HG03342 (cell line): Measurements from ENCODE around the gene LRRK1.
"Not testable (repeated sequence)": the region's sequence is repeated elsewhere in the genome, so short reads cannot be mapped to it uniquely, and the experiment has no call there.

Experiments
- ATAC-seq: cut with Tn5 transposase; IDR thresholded peaks from one replicate; pipeline ENCODE4 v1.9.1; 2021; ENCODE audit warnings: mild to moderate bottlenecking, moderate library complexity; ENCODE audit not compliant: unreplicated experiment

Gene LRRK1

DNA sequence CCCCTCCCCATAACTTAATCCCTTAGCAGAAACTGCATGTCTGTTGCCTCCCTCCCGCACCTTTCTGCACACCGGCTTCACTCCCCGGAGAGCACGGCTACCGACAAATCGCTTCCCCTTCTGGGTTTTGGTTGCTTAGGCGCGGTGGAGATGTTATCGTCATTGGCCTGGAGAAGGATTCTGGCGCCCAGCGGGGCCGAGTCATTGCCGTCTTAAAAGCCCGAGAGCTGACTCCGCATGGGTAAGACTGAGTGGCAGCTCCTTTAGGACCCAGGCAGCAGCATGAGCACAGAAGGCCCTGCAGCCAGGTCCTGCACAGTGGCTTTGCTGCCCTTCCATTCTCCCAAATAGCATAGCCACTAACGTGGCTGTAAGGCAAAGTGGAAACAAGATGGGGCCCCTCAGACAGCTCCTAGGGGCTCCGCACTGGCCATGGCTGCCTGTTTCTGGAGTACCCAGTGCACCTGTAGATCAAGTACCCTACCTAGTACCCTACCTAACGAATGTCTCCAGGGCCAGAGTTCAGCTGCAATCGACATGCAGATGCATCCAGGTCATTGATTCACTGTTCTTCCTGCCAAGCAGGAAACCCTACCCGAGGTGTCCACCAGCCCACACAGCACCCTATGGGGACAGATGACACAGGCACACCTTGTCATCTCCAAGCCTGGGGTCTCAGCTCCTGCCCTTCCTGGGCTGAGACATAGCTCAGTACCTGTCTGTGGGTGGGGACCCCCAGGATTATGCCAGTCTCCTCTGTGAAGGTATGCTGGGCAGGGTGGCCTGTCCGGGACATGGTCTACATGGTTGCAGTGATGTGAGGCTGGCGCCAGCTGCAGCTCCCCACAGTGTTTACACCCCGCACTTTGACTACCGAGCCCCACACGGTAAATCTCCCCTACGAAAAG, 147.6 kb downstream of the LRRK1 start:
- ATAC-seq: no peak

DNA sequence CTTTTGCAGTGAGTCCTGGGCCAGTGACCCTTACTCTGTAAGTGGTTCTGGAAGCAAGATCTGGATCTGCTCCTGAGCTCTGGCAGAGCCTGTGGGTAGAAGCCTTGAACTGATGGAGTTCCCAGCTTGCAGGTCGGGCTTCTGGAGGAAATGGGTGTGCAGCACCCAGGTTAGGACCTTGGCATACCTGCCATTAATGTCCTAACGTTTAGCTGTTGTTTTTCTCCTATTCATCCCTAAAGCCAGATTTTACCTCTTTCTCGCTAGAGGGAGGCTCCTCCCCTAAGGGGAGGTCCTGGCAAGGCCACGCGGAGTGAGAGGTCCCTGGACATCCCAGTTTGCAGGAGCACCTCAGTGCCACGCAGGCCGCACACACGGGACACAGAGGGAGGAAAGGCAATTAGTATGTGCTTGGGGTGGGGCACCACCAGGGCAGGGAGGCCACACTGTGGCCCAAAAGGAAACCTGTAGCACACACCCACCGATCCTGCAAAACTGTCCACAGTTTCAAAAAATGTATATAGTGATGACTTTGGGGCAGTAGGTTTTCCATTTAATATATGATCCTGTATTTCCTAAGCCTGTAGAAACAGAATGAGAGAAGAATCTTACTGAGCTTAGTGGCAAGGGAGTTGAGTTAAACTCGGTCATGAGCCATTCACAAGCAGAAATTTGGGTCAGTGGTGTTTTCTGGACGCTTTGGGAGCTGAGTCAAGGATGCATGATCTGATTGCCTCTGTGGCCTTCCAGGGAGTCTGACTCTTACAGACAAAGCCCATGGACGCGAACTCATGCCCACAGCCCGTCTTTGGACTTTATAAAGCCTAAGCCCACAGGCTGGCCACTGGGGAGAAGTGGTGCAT, 148.7 kb downstream of the LRRK1 start:
- ATAC-seq: no peak

DNA sequence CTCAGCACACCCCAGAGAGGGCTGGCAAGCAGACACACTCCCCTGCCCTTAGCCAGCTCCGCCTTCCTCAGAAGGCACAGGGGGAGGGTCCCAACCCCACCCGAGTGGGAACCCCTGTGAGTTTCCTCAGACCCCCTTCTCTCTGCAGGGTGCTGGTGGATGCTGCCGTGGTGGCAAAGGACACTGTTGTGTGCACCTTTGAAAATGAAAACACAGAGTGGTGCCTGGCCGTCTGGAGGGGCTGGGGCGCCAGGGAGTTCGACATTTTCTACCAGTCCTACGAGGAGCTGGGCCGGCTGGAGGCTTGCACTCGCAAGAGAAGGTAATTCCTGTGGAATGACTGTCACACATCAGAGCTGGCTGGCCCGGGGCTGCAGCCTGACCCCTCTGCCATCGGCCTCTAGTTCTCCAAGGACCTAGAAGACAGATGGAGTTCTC, 149.4 kb downstream of the LRRK1 start:
- ATAC-seq: no peak

DNA sequence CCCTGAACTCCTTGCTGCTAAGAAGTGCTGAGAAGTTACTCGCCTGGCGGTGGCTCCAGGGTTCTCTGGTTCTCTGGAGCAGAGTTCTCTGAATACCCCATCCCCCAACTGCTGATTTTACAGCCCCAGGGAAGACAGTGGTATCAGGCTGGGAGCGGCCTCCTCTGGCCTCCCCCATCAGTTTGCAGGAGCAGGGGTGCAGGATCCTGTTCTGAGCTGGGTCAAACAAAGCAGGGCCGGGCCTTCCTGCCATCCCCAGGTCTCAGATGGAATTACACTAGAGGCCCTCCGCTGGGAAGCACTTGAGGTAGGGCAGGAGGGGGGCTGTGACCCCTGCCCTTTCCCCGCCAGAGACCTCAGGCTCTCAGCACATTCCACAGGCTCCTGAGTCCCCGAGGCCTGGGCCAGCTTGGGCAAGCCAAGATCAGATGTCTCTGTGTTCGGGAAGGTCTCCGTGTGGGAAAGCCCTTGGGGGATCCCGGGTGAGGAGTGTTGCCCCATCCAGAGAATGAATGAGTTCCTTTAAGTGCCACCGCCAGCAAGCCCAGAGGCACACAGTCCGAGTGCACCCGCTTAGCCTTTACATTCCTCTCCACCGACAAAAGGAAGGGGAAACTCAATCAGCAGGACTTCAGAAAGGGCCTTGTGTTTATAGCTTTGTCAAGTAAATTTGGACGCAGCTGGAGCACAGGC, 149.9 kb downstream of the LRRK1 start:
- no peak for ATAC-seq

DNA sequence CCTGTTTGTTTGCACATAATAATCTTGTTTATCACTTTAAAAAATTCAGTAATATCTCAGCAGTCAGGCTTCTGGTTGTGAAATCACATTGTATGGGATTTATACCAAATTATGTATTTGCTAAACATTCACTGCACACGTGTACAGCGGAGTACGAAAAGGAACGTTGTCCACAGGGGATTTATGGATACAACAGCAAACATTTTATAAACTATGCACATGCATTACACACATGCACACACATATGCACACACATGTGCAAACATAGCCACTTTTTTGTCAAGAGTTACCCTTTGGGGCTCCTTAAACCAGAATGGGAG, 150.5 kb downstream of the LRRK1 start:
- no peak for ATAC-seq

DNA sequence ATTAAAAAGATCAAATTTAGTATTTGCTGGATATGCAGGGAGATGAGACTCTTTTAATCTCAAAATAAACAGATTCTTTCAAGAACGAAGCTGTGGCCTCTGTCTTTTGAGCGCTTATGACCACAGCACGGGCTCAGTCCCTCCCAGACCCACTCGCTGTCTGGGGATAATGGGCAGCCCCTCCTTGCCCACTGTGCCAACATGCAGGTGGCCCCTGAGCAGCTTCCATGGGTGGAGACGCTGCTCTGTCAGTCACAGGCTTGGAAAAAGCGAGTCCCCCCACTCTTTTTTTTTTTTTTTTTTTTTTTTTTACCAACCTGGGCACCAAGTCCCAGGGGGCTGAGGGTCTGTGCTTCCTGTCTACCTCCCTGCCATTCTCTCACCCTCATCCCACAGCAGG, 150.9 kb downstream of the LRRK1 start:
- ATAC-seq: no peak

DNA sequence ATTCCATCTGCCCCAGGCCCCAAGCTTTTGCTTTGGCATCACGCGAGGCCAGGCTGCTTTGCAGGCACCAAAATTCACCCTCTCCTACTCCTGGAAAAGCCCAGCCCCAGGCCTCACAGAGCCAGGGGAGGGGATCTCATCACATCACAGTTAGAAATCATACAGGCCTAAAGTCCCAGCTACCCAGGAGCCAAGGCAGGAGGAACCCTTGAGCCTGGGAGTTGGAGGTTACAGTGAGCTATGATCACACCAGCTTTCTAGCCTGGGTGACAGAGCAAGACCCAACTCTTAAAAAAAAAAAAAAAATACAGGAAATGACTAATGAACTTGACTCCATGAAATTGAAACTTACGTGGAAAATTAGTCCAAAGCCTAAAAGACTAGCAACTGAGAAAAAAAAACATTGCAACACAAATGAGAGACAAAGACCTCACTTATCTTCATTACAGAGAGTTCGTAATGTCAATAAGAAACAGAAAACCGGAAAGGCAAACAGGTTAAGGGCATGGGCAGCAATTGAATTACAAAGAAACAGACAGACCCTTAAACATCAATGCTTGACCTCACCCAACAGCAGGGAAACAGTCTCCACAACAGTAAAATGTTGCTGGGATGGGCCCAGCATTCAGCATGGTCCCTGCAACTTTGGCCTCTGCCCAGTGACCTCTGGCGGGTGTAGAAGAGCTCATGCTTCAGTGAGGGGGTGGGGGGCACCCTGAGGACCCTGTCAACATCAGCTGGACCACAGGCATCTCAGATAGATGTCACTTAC, 151.5 kb downstream of the LRRK1 start:
- no peak for ATAC-seq

DNA sequence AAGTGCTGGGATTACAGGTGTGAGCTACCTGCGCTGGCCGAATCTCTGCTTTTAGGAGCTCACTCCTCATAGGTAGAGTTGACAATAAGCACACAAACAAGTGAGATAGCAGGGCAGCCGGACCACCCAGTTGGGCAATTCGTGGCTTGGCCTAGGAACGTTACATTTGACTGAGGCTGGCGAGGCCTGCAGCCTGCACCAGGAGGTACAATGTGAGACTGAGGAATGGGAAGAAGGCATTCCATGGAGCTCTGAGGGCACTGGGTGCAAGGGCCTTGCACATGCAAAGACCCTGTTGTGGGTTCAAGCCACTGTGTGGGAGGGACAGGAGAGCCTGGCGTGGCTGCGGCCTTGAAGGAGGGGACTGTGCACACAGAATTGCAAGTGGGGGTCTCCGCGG, 152.5 kb downstream of the LRRK1 start:
- ATAC-seq: no peak

DNA sequence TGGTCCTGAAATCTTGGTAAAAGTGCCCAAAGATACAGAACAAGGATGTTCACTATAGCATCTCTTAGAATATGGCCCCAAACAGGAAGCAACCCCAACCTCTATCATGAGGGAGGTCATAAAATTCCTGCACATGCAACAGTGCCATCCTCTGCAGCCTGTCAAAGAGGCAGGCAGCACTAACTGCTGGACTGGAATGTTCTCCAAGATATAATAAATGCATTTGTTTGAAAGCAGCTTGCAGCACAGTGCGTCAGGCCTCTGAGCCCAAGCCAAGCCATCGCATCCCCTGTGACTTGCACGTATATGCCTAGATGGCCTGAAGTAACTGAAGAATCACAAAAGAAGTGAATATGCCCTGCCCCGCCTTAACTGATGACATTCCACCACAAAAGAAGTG, 153.1 kb downstream of the LRRK1 start:
- not testable (repeated sequence) for ATAC-seq

DNA sequence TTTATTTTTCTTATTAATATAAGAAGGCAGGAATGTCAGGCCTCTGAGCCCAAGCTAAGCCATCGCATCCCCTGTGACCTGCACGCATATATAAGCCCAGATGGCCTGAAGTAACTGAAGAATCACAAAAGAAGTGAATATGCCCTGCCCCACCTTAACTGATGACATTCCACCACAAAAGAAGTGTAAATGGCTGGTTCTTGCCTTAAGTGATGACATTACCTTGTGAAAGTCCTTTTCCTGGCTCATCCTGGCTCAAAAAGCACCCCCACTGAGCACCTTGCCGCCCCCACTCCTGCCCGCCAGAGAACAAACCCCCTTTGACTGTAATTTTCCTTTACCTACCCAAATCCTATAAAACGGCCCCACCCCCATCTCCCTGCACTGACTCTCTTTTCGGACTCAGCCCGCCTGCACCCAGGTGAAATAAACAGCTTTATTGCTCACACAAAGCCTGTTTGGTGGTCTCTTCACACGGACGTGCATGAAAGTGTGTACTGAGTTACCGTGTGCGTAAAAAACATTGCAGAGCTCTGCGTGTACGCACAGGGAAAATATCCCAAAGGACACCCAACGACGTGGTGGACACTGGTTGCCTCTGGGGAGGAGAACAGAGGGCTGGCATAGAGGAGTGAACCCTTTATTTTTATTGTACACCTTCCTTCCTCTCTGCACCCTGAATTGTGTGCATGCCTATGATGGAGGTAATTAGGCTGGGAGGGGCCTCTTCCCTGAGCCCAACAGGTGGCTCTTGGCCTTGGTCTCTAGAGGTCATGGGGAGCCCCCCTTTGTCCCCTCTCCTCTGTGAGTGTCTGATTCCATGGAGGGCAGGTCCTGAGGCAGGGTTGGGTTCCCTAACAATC, 158.9 kb downstream of the LRRK1 start:
- not testable (repeated sequence) for ATAC-seq

DNA sequence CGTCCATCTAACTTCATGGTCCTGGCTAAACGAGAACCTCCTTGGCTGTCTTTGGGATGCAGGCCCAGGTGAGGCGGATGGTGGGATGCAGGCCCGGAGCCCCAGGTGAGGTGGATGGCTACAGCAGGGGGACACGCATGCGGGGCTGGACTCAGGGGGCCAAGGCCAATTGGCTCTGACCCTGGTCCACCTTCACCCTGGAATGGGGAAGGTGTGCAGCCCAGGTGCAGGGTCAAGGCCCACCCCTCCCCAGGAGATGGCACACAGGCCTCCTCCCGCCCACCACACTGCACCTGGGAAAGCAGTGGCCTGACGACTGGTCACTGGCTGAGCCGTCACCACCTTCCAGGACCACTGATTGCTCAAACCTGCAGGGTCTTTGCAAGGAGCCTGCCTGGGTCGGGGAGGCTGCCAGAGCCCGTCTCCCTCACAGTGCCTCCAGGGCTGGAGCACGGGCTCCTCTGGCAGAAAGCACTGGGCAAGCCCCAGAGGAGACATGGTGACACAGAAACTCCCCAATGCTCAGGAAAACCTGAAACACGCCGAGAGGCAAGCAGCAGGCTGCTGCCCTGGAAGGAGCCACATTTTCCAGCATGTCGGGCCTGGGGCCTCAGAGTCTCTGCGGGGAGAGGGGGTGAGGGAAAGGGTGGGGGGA, 159.6 kb downstream of the LRRK1 start:
- no peak for ATAC-seq

DNA sequence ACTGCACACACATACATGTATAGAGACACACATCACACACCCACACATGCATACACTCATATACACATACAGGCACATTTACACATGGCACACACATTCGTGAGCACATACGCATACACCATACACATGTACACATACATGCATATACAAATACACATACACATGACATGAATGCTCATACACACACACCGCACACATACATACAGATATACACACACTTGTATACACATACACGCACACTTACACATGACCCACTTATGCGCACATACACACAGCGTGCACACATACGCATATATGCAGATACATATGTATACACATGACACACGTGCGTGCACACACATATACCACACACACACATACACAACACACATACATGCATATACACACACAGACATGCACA, 162.7 kb downstream of the LRRK1 start:
- no peak for ATAC-seq

DNA sequence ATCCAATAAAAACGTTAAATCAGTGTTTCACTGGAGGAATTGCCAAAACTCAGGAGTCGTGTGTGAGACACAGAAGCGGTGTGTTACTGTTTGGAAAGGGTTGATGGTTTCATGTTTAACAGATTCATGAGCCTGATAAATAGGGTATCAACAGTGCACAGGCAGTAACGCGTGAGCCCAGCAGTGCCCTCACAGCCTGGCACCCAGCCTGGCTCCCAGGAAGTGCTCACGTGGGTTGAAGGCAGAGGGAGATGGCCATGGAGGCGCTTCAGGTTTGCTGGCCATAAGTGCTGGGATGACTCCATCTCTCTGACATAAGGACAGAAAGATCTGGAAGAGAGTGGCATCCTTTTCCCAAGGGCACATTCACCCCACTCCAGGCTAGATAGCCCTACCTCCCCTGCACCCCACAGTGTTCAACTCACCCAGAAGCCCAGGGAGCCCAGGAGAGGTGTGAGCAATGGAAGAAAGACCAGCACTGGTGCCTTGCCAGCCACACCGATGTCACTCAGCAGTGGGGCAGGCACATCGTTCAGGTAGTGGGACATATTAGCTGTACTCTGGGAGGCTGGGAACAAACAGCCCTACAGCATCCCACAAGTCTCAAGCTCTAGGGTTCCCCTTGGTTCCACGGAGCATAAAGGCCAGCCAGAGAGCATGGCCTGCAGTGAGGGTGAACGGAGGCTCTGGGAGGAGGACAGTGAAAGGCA, 164.3 kb downstream of the LRRK1 start:
- ATAC-seq: no peak

DNA sequence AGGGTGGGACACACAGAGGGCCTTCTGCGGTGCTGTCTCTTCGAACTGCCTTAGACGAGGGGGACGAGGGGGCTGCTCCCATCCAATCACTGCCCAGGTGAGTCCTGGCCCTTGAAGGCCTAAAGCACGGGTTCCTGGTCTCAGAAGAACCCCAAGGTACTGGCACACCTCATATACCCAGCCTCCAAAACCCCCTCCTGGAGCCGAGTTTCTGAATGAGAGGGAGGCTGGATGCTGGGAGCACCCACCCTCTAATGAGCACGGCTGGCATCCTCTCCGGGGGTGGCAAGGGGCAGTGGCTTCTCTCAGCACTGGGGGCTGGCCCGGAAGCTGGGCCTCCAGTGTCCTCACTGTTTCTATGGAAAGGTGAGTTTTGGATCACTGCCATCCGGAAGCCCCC, 165.6 kb downstream of the LRRK1 start:
- no peak for ATAC-seq

DNA sequence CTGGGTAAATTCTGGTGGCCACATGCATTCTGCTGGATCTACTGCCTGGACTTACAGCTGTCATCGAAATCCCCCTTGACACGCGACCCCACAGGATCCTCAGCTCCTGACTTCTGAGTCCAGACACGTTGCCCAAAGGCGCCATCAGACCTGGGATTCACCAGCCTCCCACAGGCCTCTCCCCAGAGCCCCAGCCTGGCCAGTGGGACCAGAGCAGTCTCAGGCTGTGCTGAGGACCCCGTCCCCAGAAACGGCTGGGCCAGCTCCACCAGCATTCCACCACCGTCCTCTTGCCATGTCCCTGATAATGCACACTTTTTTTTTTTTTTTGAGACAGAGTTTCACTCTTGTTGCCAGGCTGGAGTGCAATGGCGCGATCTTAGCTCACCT, 166.1 kb downstream of the LRRK1 start:
- ATAC-seq: no peak

DNA sequence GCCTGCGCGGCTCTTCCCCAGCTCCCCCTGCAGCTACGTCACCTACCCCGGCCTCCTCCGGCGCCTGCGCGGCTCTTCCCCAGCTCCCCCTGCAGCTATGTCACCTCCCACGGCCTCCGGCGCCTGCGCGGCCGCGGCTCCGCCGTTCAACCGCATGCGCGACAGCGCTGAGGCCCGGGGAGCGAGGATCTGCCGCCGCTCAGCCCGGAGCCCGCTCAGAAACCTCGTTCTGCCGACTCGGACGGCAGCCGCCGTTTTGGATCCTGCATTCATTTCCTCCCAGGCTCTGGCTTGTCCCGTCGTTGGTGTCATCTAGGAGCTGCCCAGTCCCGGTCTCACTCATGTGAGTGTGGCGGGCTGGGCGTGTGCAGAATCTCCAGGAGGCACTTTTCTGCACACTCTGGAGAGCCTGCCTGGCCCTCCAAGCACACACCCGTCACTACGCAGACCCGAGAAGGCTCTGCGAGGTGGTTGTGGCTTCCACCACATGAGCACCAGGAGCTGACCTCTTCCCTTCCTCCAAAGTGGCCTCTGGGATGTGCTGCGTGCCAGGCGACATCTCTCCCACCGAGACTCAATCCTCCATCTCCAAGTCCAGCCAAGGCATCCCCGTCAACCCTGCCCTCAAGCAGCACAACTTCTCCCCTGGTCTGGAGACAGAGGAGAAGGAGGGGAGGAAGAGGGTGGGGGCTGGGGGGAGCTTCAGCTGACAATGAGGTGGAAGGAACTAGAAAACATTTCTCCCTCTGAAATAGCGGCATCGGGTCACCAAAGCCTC, 167.4 kb downstream of the LRRK1 start:
- no peak for ATAC-seq

DNA sequence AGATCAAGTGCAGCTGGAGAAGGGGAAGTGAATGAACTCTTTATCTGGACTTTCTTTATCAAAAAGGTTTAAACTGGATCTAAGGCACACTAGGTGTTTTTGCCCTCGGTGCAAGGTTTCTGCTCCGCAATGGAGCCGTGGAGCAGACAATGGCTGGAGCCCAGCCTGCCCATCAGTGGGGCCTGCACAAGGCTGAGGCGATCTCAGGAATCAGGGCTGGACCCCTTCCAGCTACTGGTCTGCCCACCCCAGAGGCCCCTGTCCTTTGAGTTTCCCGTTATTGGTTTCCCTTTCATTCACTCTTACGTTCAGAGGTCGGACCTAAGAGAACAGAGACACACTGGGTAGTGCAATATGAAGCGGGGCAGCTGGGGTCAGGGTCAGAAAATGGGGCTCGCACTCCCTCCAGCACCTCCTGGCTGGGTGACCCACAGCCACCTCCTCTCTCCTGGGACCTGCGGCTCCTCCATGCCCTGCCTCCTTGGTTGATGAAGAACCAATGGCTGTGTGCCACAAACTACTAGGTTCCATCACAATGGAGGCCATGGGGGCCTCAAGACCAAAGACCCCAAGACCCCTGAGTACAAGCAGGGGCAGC, 168.1 kb downstream of the LRRK1 start:
- no peak for ATAC-seq

DNA sequence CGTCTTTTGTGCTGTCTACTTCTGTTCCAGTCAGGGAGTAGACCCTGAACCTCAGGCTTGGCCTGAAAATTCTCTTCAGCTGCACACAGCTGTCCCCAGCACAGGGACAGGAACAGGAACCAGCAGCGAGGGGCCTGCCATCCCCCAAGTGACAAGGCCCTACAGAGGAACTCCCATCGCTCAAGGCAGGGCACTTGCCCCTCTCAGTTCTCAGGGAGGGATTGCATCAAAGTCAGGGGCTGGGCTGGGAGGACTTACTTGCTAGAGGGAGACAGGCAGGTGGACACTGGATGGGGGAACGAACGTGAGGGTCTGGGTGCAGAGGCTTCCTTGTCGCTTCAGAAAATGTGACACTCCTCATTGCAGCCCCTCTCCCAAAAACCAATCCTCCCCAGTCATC, 169.1 kb downstream of the LRRK1 start:
- ATAC-seq: no peak
